GM12874 (cell line): ENCODE data around the gene TMEM175.

Source experiments
- CTCF ChIP-seq: IDR thresholded peaks from 2 replicates; pipeline ENCODE4 v1.5.1; 2011; ENCODE audit warnings: low read depth, mild to moderate bottlenecking, control low read depth, low read length, moderate library complexity; ENCODE audit not compliant: insufficient read depth

TMEM175 gene

GRCh38 chr4:965048-965765, 32.9 kb downstream of the TMEM175 start:
- no peak for TF ChIP-seq CTCF

- no peak for TF ChIP-seq CTCF
These were observed 33.5 kb downstream of the TMEM175 start for GRCh38 chr4:965766-966134.

- no peak for TF ChIP-seq CTCF
These were observed 34.2 kb downstream of the TMEM175 start for GRCh38 chr4:966266-967112.

- no peak for TF ChIP-seq CTCF
These were observed 35.1 kb downstream of the TMEM175 start for GRCh38 chr4:967113-968104.

- TF ChIP-seq CTCF: no peak
These were observed 36.0 kb downstream of the TMEM175 start for GRCh38 chr4:968221-968620.

GRCh38 chr4:968621-969394, 36.5 kb downstream of the TMEM175 start:
- TF ChIP-seq CTCF: no peak
